H1 (cell line): ENCODE measurements around the gene MYOZ2. TPM values are rescaled to one million over a fixed set of nuclear protein-coding genes. Genes with fewer than 3 reads are reported as not detected.
"Not testable (repeated sequence)": the region's sequence is repeated elsewhere in the genome, so short reads cannot be mapped to it uniquely, and the experiment has no call there.

Experiments used
- CTCF ChIA-PET: fragments of 300-600 bp; sonication (Branson Sonifier 250); formaldehyde crosslinking; loops from one replicate; lab custom pipeline; 2021; ENCODE audit not compliant: partially characterized antibody; lab: Charles Lee
- POLR2A ChIA-PET: fragments of 300-600 bp; sonication (Branson Sonifier 250); formaldehyde crosslinking; loops from one replicate; lab custom pipeline; 2021; ENCODE audit warnings: inconsistent platforms; ENCODE audit not compliant: partially characterized antibody; lab: Charles Lee
- DNase-seq, 2 experiments: peaks; one replicate each; pipeline versions ENCODE4 v3.0.0 to v3.0.0-alpha.2; 2010 to 2022; ENCODE audit warnings: low spot score in 2 of 2, low read depth in 1 of 2, mixed read lengths in 1 of 2
- FAIRE-seq: peaks from 2 replicates; lab custom pipeline; 2011; peaks lifted over from hg19 to GRCh38; lab: Jason Lieb, UNC
- H2AFZ ChIP-seq: 2 replicates; pipeline ENCODE4 v1.8.1; 2012; ENCODE audit warnings: low read length, inconsistent platforms
- H2AK5ac ChIP-seq: 2 replicates; pipeline ENCODE4 v1.6.1; 2013; ENCODE audit warnings: low read depth, low read length
- H2BK120ac ChIP-seq: replicated peaks from 2 replicates; pipeline ENCODE3; 2013; ENCODE audit warnings: low read depth, low read length, inconsistent platforms
- H2BK12ac ChIP-seq: 2 replicates; pipeline ENCODE4 v1.6.1; 2013; ENCODE audit warnings: low read depth, low read length
- H2BK15ac ChIP-seq: 2 replicates; pipeline ENCODE4 v1.6.1; 2013; ENCODE audit warnings: low read length
- H2BK20ac ChIP-seq: 2 replicates; pipeline ENCODE4 v1.6.1; 2013; ENCODE audit warnings: low read length
- H2BK5ac ChIP-seq: 2 replicates; pipeline ENCODE4 v1.6.1; 2013; ENCODE audit warnings: low read depth, low read length
- H3K14ac ChIP-seq: 2 replicates; pipeline ENCODE4 v1.6.1; 2013; ENCODE audit warnings: inconsistent platforms; ENCODE audit not compliant: insufficient read length
- H3K18ac ChIP-seq: 2 replicates; pipeline ENCODE4 v1.6.1; 2013; ENCODE audit warnings: low read length; ENCODE audit errors: extremely low read depth
- H3K23ac ChIP-seq: 2 replicates; pipeline ENCODE4 v1.6.1; 2013; ENCODE audit warnings: inconsistent platforms; ENCODE audit not compliant: insufficient read length
- H3K23me2 ChIP-seq: 2 replicates; pipeline ENCODE4 v1.6.1; 2013; ENCODE audit warnings: low read depth, low read length
- H3K27ac ChIP-seq: 2 replicates; pipeline ENCODE4 v1.6.1; 2011; ENCODE audit warnings: low read depth, low read length, inconsistent platforms
- H3K27me3 ChIP-seq, 4 experiments: replicated peaks in 1 of 4; 1 replicate in 1 of 4; 2 replicates in 3 of 4; pipeline versions ENCODE4 v1.6.1 to v1.8.1; 2011 to 2013; ENCODE audit warnings: low read length in 3 of 4, mild to moderate bottlenecking in 3 of 4, inconsistent platforms in 2 of 4, mixed read lengths in 2 of 4, moderate library complexity in 1 of 4; ENCODE audit not compliant: control insufficient read depth in 3 of 4, insufficient read depth in 3 of 4; ENCODE audit errors: extremely low read depth in 1 of 4
- H3K36me3 ChIP-seq, 4 experiments: 2 replicates each; pipeline versions ENCODE4 v1.6.1 to v1.8.1; 2011 to 2013; ENCODE audit warnings: mild to moderate bottlenecking in 4 of 4, low read length in 3 of 4, moderate library complexity in 2 of 4, control low read depth in 1 of 4, inconsistent platforms in 1 of 4; ENCODE audit not compliant: insufficient read depth in 4 of 4, control insufficient read depth in 2 of 4
- H3K4ac ChIP-seq: replicated peaks from 2 replicates; pipeline ENCODE3; 2013; ENCODE audit warnings: low read length, low read depth, mixed read lengths, inconsistent platforms; ENCODE audit not compliant: insufficient read length
- H3K4me1 ChIP-seq, 4 experiments: replicated peaks in 1 of 4; 1 replicate in 1 of 4; 2 replicates in 3 of 4; pipeline versions ENCODE4 v1.6.1 to v1.8.1; 2011 to 2013; ENCODE audit warnings: low read length in 3 of 4, inconsistent platforms in 2 of 4, mixed read lengths in 1 of 4; ENCODE audit not compliant: insufficient read depth in 4 of 4, control insufficient read depth in 3 of 4
- H3K4me2 ChIP-seq, 2 experiments: 2 replicates each; pipeline versions ENCODE4 v1.6.1 to v1.8.1; 2011 to 2013; ENCODE audit warnings: low read depth in 2 of 2, low read length in 2 of 2, control low read depth in 1 of 2, inconsistent platforms in 1 of 2, mild to moderate bottlenecking in 1 of 2; ENCODE audit not compliant: insufficient read depth in 1 of 2
- H3K4me3 ChIP-seq, 4 experiments: fragments of 200-600, 300-600 bp in 1 of 4; sonication (generic), shearing (Covaris generic), sonication (Bioruptor Twin) in 1 of 4; 2 replicates each; pipeline versions ENCODE4 v1.5.1 to v1.8.1; 2011 to 2016; ENCODE audit warnings: low read length in 4 of 4, low read depth in 3 of 4, control low read depth in 2 of 4, inconsistent platforms in 2 of 4, mild to moderate bottlenecking in 2 of 4, mixed read lengths in 1 of 4, moderate library complexity in 1 of 4; ENCODE audit not compliant: insufficient read depth in 2 of 4; ENCODE audit errors: extremely low read depth in 1 of 4
- H3K56ac ChIP-seq: replicated peaks from 2 replicates; pipeline ENCODE3; 2013; ENCODE audit warnings: low read depth, mild to moderate bottlenecking, mixed read lengths, low read length, inconsistent platforms; ENCODE audit not compliant: insufficient read length
- H3K79me1 ChIP-seq: 2 replicates; pipeline ENCODE4 v1.6.1; 2013; ENCODE audit warnings: low read depth, low read length, control low read depth
- H3K79me2 ChIP-seq, 2 experiments: 2 replicates each; pipeline versions ENCODE4 v1.6.1 to v1.8.1; 2012 to 2013; ENCODE audit warnings: low read length in 2 of 2, mild to moderate bottlenecking in 2 of 2, inconsistent platforms in 1 of 2; ENCODE audit not compliant: insufficient read depth in 2 of 2, control insufficient read depth in 1 of 2
- H3K9ac ChIP-seq, 4 experiments: replicated peaks in 1 of 4; 1 replicate in 1 of 4; 2 replicates in 3 of 4; pipeline versions ENCODE4 v1.6.1 to v1.8.1; 2011 to 2013; ENCODE audit warnings: low read depth in 3 of 4, low read length in 3 of 4, control low read depth in 2 of 4, mild to moderate bottlenecking in 2 of 4, moderate library complexity in 2 of 4, inconsistent platforms in 1 of 4; ENCODE audit errors: extremely low read depth in 1 of 4
- H3K9me3 ChIP-seq, 2 experiments: 2 replicates each; pipeline versions ENCODE4 v1.6.1 to v1.8.1; 2012 to 2013; ENCODE audit warnings: mild to moderate bottlenecking in 2 of 2, moderate library complexity in 2 of 2, control low read depth in 1 of 2, inconsistent platforms in 1 of 2, low read depth in 1 of 2, low read length in 1 of 2, mixed read lengths in 1 of 2; ENCODE audit not compliant: insufficient read depth in 2 of 2
- H4K20me1 ChIP-seq, 2 experiments: replicated peaks in 1 of 2; 2 replicates each; pipeline versions ENCODE3 to v1.8.1; 2011 to 2013; ENCODE audit warnings: inconsistent platforms in 2 of 2, low read length in 2 of 2, mild to moderate bottlenecking in 1 of 2; ENCODE audit not compliant: insufficient read depth in 2 of 2, control insufficient read depth in 1 of 2
- H4K5ac ChIP-seq: 2 replicates; pipeline ENCODE4 v1.6.1; 2013; ENCODE audit warnings: low read length, low read depth, mixed read lengths, inconsistent platforms; ENCODE audit not compliant: insufficient read length
- H4K8ac ChIP-seq: 2 replicates; pipeline ENCODE4 v1.8.0; 2013; ENCODE audit warnings: mild to moderate bottlenecking, moderate library complexity, low read length, inconsistent platforms; ENCODE audit not compliant: insufficient read depth; ENCODE audit errors: extremely low read depth
- H4K91ac ChIP-seq: replicated peaks from 2 replicates; pipeline ENCODE3; 2013; ENCODE audit warnings: low read length, mixed read lengths, inconsistent platforms; ENCODE audit not compliant: insufficient read length
- WGBS, 2 experiments: shearing (Covaris generic) in 1 of 2; methylation state at CpG; one replicate each; pipeline versions ENCODE4 v1.1.6 to v1.1.7; 2013 to 2015; ENCODE audit warnings: low lambda C conversion rate in 2 of 2, mixed read lengths in 2 of 2, inconsistent platforms in 1 of 2, low coverage in 1 of 2, missing lambda C conversion rate in 1 of 2; ENCODE audit not compliant: insufficient replicate concordance in 2 of 2, insufficient coverage in 1 of 2, insufficient read length in 1 of 2; ENCODE audit errors: extremely low coverage in 1 of 2, missing lambda C conversion rate in 1 of 2; 5-methylcytosine and 5-hydroxymethylcytosine counted together
- polyA plus RNA-seq, 7 experiments: library from polyadenylated mRNA; depleted of rRNA in 3 of 7; stranded (reverse) in 5 of 7; unstranded in 2 of 7; fragments of >200 nt in 5 of 7; fragments of 200-250 nt in 2 of 7; gene quantifications; 1 replicate in 5 of 7; 2 replicates in 1 of 7; 4 replicates in 1 of 7; pipeline versions ENCODE4 v1.2.1 to v1.2.3, GENCODE V29; 2011 to 2013; ENCODE audit warnings: missing spikeins in 2 of 7, mixed read lengths in 2 of 7
- total RNA-seq: library from RNA; stranded (reverse); fragmentation: NEBNext Ultra II Directional; extraction: Animal tissue kit (Norgen Biotek cat#: 25700); gene quantifications from 2 replicates; pipeline ENCODE4 v1.2.1, GENCODE V29; 2021

The MYOZ2 gene
- total and polyA plus RNA-seq, 2 of the 8 experiments (the other 6 are each of a cell fraction or from before 2014, with no cell fraction given): not detected

DNA sequence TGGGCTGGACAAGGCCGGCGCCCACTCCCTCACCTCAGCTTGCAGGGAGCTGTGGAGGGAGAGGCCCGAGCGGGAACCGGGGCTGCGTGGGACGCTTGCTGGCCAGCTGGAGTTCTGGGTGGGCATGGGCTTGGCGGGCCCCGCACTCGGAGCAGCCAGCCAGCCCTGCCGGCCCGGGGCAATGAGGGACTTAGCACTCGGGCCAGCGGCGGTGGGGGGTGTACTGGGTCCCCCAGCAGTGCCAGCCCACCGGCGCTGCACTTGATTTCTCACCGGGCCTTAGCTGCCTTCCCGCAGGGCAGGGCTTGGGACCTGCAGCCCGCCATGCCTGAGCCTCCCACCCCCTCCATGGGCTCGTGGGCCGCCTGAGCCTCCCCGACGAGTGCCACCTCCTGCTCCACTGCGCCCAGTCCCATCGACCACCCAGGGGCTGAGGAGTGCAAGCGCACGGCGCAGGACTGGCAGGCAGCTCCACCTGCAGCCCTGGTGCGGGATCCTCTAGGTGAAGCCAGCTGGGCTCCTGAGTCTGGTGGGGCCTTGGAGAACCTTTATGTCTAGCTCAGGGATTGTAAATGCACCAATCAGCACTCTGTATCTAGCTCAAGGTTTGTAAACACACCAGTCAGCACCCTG is 38.2 kb downstream of the MYOZ2 start:
- H3K4me1 ChIP-seq, H2BK20ac ChIP-seq, H4K5ac ChIP-seq, H3K4me3 ChIP-seq, H2BK15ac ChIP-seq, H3K14ac ChIP-seq, H3K27ac ChIP-seq, H4K8ac ChIP-seq, H4K91ac ChIP-seq, H3K9ac ChIP-seq, H2BK5ac ChIP-seq, H3K9me3 ChIP-seq, H2BK120ac ChIP-seq, POLR2A ChIA-PET, H3K56ac ChIP-seq, H2AFZ ChIP-seq, H4K20me1 ChIP-seq, H3K36me3 ChIP-seq, H3K79me2 ChIP-seq, H3K23ac ChIP-seq, DNase-seq, H2AK5ac ChIP-seq, H3K4ac ChIP-seq, H3K4me2 ChIP-seq, H3K79me1 ChIP-seq, H2BK12ac ChIP-seq, H3K23me2 ChIP-seq, FAIRE-seq, H3K18ac ChIP-seq, H3K27me3 ChIP-seq: not testable (repeated sequence)
- 81% methylated on average over 13 of the region's 30 CpGs; no CpG with 5 or more reads in 1 of the 2 experiments for WGBS, 2 experiments
- CTCF ChIA-PET: interaction anchor here (1.5 to 1.6 kb wide), 2 partner anchors 16 to 131 kb away, joined by 3 to 4 read pairs; no protein-coding TSS in a partner anchor
